Middle frontal gyrus (tissue), 1 donor: ENCODE data around the gene BORCS6.
"Not testable (repeated sequence)": the region's sequence is repeated elsewhere in the genome, so short reads cannot be mapped to it uniquely, and the experiment has no call there.

ENCODE experiments used
- DNase-seq: peaks from one replicate; pipeline ENCODE4 v3.0.0-alpha.2; 2015; ENCODE audit warnings: low spot score; ENCODE audit errors: extremely low spot score

The BORCS6 gene

DNA sequence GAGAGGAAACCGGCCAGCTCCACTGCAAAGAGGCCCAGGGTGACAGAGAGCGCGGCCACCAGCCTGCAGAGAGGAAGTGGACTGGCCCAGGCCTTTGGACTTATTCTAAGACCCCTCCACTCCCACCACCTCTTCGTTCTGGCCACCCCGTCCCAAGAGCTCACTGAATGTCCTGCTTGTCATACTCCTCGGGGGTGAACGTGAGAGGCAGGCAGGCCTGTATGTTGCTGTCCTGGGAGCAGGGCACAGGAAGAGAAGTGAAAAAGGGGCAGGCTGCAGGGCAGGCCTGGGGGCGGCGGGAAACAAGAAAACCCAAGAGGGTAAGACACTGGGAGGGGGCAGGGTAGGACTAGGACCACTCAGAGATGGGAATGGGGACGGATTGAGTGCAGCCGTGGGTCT is 14.2 kb downstream of the BORCS6 start:
- DNase-seq: no peak

DNA sequence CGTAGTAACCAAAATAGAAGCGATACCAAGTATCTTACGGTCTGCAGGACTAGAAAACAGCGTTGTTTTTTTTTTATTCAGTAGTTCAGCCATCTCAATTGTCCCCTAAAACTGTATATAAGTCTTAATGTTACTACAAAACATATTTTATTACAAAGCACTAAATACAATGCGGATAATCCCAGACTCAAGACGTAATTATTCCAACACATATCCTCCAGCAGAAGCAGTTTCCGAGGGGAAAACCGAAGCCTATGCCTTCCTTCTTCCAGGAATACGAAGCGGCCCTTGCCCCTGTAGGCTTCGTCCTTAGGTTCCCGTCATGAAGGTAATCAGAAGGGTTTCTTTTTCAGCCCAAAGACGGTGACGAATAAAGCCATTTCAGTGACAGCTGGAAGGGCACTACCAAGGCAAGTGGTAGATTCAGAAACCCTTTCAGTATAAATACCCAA is 16.1 kb downstream of the BORCS6 start:
- DNase-seq: peak; percentile 86

DNA sequence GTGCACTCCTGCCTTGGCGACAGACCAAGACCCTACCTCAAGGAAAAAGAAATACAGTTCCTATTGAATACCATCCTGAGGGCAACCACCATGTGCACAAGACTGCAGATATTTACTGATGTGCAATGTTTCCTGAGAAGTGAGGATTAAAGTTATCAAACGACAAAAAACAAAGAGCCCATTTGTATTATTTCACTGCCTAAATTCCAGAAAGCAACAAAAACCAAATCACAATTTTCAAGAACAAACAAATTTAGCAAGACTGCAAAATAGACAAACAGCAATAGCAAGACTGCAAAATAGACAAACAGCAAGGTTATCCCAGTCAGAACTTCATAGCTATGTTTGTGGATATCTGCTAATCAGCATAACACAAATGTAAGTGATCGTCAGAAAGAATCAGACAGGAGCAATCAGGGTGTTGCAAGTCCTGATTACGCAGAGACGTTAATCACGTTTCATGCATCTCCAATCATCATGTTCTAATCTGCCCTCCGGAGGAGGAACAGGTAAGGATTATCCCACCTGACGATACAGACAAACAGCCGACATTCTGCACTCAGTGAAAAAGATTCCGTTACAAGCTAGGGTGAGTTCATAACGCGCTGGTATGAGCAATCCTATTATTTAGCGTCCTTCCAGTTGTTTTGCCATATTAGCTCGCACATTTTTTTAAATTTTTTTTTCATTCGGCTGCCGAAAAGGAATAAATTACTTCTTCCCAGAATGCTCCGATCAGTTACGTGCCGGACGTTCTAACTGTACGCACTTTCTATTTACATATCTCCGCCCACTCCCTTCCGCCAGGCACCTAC is 16.7 kb downstream of the BORCS6 start:
- peak; percentile 69 for DNase-seq

DNA sequence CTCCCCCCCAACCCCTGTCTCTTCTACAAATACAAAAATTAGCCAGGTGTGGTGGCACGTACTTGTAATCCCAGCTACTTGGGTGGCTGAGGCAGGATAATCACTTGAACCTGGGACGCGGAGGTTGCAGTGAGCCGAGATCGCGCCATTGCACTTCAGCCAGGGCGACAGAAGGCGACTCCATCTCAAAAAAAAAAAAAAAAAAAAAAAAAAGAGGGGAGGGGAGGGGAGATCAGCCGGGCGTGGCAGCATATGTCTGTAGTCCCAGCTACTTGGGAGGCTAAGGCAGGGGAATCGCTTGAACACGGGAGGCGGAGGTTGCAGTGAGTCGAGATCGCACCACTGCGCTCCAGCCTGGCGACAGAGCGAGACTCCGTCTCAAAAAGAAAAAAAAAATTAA is 19.8 kb downstream of the BORCS6 start:
- not testable (repeated sequence) for DNase-seq

DNA sequence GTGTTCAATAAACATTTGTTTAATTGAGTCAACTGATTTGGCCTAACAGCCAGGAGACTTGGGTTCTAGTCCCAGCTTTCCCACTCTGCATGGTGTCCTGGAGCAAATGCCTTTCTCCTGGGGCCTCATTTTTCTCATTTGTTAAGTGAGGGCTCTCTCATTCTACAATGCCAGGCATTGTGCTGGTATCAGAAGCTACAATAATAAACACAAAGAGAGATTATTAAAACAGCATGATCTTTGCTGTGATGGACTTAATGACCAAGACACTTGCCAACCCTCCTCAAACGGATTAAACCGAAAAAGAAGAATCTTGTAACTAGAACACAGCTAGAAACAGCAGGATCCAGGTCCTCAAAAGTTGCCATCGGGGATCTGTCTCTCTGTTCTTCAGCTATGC is 22.5 kb downstream of the BORCS6 start:
- no peak for DNase-seq

DNA sequence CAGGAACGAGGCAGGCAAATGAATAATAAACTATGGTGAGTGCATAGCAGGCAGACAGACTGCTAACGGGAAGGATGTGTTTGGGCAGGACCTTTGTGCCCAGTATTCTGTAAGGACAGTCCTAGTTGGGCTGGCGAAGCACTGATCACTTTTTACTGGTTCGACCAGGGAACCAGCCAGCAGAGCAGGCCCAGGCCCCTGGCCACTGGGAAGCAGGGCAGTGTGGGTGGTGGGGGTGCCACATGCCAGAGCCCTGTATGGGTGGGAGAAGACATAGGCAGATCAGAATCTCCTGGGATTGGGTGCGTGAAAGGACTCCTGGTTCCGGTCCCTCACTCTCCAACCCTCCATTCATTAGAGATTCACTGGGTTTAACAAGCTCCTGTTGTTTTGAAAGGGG is 23.2 kb downstream of the BORCS6 start:
- DNase-seq: no peak

DNA sequence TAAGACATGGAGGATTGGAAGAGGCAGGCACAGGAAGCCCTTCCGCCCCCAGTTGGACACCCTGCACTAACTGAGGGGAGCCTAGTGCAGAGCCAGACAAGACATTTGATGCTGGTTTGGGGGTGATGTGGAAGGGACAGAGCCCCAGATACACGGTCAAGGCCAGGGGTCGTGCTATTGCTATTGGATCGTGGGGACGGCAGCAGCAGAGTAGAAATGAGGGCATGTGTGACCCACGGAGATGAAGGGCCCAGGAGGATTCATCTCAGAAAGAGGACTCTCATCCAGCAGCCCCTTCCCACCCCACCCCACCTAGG is 25.2 kb downstream of the BORCS6 start:
- DNase-seq: no peak

DNA sequence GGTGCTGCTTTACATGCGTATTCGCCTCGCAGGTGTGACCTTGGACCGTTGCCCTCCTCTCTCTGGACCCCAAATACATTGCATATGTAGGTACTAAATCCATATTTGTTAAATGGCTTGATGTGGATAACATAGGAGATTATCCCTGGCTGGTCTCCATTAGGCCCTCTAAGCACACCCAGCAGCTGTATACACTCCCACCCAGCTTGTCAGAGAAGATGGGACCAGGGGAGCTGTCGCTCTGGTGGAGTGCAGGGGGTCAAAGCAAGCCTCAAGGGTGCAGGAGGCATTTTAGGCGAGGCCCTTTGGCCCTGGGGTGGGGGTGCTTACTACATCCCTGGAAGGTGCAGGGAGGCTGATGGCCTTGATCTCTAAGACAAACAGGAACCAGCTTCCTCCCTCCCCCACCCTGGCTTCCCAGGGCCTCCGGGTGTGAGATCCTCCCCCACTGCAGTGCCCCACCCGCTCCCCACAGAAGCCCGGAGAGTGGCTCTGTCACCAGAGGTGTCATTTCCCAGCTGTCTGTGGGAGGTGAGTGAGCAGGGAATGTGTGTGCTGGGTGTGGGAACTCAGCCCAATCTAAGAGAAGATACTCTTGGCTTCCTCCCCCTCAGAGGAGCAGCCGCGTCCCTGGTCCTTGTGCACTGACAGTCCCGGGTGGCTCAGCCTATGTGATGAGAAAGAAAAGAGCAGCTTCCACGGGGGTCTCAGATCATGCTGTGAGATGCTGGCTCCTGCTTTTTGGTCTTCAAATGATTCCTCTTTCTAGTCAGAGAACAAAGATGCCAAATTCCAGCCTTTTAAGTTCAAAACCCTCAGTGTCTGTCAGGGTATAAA is 25.8 kb downstream of the BORCS6 start:
- DNase-seq: no peak

DNA sequence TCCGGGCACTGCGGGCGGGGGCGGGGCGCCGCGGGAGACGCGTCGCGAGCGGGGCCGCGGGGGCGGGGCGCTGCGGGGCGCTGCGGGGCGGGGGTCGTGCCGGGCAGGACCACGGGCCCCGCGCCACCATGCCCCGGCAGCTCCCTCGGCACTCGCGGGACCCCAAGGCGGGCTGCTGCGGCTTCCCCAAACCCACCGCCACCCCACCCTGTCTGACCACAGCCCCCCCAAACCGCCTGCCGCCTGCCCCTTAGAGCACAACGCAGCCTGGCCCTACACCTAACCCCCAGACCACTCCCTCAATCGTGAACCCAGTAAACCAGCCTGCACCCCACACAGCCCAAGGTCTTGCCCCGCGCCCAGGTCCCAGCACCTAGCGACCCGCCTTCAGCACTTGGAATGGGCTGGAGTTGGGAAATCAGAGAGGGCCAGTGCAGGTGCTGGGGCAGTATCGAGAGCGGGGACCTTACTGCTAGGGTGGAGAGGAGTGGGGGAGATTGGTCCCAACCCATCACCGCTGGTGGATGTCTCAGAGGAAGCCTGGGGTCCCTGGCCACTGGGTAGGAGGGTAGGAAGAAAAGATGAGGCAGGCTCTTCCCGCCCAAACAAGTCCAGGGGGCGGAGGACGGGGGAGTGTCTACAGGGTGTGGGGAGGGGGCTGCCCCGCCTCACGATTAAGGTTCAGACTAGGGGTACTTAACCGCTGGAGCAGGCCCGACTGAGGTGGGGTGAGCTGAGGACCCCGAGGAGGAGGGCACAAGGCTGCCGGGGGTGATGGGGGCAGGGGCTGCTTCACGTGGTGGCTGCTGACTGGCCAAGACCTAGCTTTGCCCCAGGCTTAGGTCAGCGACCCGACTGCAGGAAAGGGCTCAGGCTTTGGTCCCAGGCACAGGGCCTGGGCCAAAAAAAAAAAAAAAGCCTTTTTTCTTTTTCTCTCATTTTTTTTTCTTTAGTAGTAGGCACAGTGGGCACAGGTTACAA is 26.7 kb downstream of the BORCS6 start:
- no peak for DNase-seq

DNA sequence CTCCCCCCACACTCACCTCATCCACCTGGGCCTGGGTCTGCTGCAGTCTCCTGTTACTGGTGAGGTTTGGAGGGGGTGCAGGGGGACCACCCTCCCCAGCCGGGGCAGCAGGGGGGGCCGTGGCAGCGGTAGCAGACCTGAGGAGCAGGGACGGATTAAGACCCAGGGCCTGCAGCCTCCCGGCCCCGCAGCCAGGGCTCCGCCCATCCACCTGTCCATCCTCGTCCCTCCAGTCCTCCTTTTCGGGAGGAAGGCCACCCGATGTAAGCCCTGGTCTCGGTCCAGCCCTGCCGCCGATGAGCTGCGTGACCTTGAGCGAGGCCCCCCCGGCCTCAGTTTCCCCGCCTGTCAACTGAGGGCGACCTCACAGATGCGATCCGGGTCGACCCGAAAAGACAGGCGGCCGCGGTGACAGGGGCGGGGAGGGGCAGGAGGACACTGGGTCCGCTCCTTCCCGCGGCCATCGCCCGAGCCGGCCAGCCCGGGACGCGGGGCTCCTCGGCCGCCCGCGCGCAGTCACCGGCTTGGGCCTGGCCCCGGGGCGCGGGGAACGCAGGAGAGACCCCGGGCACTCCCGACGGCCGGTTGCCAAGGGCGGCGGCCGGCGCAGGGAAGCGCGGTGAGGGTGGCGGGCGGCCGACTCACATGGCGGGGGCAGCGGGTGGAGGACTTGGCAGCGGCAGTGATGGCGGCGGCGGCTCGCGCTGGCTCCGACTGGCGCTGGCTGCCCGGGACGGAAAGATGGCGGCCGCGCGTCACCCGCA is 27.6 kb downstream of the BORCS6 start, which contains the start of gene VAMP2:
Gene VAMP2 (minus strand): TSS at position 716 of the 764 bp plus-strand sequence. CDS start 69 bp downstream, at position 647.
- no peak for DNase-seq

DNA sequence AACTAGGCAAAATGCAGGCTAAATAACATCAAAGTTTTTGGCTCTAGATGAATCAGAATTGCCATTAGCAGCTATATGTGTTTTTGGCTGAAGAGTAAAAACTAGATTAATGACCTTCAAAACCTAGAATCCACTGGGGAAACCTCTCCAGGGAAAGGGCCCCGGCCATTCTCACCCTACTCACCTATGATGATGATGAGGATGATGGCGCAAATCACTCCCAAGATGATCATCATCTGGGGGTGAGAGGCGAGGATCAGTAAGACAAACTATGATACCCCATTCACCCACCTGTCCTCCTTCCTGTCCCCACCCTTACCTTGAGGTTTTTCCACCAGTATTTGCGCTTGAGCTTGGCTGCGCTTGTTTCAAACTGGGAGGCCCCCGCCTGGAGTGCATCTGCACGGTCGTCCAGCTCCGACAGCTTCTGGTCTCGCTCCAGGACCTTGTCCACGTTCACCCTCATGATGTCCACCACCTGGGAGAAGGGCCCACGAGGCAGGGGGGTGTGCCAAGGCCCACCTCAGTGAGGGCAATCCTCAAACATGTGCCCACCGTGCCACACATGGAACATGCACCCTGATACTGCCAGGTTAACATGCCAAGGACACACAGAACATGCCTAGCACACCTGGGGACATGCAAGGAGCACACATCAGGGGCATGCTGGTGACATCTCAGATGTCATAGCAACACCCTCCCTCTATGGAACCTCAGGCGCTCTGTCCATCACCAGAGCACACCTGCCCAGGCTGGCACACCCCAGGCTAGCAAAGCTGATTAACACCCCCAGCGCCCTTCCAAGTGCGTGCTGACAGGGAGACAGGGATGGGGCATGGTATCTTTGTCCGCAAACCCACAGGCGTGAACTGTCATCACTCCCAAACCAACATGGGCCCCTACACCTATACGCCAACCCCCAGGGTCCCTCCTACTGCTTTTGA is 28.4 kb downstream of the BORCS6 start:
- no peak for DNase-seq

DNA sequence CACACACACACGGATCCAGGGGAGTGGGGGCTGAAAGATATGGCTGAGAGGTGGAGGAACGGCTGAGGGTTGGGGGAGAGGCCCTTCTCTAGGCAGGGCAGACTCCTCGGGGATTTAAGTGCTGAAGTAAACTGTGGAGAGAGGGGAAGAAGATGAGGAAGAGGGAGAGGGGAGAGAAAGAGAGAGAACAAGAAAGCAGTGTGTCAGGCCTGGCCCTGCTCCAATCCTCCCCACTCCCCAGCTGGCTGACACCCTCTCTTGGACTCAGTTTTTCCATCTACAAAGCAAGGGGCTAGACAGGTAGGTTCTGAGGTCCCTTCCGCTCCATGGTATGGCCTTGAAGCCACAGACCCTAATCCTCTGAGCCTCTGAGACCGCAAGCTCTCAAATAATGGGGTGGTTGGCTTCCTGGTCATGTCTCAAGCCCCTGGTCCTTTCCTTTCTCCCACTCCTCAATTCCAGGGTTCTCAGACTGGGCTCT is 29.2 kb downstream of the BORCS6 start:
- DNase-seq: no peak

DNA sequence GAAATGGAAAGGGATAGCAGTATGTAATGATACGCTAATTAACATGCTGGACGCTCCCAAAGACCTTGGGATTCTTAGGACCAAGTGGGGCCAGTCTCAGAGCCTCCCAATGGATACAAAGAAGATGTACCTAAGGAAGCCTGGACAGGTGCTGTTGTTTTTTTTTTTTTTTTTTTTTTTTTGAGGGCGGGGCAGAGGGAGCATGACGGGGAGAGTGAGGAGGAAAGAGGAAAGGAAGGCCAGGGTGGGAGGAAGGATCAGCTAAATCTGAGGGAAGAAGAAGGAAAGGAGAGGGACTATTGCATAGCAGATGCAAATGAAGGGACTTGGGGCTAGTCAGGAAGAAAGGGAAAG is 29.8 kb downstream of the BORCS6 start:
- DNase-seq: no peak

DNA sequence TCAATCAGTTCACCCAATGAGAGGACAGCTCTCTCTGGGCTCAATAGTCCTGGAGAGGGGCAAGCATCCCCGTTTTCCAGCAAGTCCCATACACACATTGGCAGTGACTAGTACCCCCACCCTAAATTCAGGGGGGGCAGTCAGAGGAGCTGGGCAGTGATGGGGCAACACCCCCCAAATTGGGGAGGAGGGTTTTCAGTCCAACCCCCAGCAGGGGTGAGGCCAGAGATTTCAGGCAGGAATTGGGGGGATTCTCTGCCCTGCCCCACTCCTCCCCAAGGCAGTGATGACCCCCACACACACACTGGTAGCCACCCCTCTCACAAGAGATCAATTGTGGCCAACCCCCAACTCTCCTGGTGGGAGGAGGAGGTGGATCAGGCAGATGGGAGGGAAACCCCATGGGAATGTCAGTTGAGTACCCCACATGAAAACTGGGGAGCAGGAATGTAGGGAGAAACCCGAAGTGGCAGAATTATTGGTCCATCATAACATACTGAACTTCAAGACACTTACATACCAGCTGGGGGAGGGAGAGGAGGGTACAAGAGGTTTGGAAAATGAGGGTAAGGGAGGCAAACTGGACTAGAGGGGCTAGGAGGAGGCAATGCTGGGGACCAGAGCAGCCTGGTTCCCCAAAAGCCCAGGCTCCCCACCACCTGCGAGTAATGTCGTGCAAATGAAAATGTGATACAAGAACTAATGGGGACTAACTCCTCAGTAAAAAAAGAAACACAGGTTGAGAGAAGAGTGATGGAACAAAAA is 30.3 kb downstream of the BORCS6 start:
- DNase-seq: no peak

DNA sequence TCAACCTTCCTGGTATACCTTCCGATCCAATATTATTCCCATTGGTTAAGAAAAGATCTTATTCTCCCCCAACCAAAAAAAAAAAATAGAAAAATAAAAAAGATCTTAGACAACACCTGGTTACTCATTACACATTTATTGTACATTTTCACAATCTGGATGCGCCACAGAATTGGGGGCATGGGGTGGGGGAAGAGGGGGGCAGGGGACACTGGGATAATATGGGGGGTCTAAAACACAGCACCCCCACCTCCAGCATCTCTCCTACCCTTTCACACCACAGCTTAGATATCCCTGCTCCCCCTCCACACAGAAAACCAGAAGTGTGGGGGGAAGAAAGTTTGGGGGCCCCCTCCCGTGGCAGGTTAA is 31.0 kb downstream of the BORCS6 start:
- DNase-seq: no peak

DNA sequence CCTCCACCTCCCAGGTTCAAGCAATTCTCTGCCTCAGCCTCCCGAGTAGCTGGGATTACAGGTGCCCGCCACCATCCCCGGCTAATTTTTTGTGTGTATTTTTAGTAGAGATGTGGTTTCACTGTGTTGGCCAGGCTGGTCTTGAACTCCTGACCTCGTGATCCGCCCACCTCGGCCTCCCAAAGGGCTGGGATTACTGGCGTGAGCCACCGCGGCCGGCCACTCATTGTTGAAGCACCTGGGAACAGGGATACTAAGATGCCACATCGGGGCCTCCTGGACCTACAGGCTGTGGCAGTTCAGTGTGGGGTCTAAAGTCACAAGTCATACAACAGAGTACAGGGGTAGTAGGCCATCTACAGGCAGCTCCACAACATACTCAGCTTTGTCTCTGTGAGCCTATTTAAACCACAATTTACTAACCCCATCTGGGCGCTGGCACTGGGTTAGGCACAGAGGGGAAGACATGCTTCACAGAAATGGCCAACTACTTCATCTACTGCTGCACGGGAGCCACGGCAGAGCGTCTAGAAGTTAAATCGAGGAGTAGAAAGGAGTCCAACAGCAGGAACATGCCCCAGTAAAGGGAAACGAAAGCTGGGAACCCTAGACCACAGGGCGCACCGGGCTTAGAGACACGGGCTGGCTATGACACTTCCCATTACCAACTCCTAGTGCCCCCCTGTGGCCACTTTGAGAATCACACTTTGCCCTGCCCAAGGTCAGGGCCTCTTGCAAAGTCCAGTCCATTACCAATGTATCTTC is 31.5 kb downstream of the BORCS6 start:
- peak; percentile 86 for DNase-seq

DNA sequence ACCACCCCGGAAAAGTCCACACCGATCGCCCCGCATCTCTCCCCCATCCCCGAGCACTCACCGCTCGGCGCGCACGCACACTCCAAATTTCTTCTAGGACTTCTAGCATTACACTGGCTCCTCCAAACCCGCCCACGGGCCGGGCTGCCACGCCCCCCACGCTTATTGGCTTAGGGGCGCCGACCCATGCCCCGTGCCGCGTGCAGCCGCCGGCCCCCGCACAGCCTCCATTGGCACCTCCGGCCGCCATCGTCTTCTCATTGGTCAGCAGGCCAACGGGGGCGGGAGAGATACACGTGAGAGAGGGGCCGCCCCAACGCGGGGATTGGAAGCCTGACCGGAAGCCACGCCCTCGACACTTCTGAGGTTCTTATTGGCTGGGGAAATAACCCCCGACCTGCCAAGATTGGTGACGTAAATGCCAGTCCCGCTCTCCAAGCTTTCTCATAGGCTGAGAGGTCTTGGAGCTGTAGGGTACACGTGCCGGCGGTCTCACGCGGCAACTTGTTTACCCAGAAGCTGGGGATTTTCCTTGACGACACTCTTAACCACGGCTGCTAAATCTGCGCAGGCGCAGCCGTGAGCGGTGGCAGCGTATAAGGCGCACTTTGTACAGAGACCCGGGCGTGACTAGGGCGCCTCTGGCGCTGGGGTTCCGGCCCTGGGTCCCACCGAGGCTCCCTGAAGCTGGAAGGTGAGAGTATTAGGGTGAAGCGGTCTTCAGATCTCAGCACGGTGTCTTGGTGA is 33.6 kb downstream of the BORCS6 start:
- DNase-seq: peak; percentile 99

DNA sequence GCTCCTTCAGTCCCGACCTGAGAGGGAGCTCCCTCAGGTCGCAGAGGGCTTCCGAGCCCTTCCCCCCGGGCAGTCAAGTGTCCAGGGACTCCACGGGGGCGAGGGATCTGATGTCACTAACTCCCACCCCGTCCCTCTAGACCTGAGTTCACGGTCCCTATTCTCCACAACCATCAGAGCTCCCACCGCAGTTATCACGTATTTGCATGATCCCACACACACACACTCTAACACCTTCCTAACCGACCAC is 34.1 kb downstream of the BORCS6 start:
- DNase-seq: no peak
